CD4-positive, alpha-beta T cell (primary cell): ENCODE results near the gene DPP3. TPM values are rescaled to one million over a fixed set of nuclear protein-coding genes. Genes with fewer than 3 reads are reported as not detected.
"Not testable (repeated sequence)": the region's sequence is repeated elsewhere in the genome, so short reads cannot be mapped to it uniquely, and the experiment has no call there.

Experiments
- ATAC-seq: fragments of 200-7000 bp; cut with Tn5 transposase; one replicate; pipeline ENCODE4 v1.10.0; 2022; ENCODE audit warnings: mild to moderate bottlenecking; ENCODE audit not compliant: poor library complexity
- CTCF ChIA-PET: fragments of 350-600 bp; sonication (Branson Sonifier 250); formaldehyde crosslinking; loops from one replicate; lab custom pipeline; 2021; ENCODE audit warnings: antibody characterized with exemption, inconsistent platforms; lab: Charles Lee
- POLR2A ChIA-PET: fragments of 350-600 bp; sonication (Branson Sonifier 250); formaldehyde crosslinking; loops from one replicate; lab custom pipeline; 2021; ENCODE audit warnings: antibody characterized with exemption, inconsistent platforms; lab: Charles Lee
- DNase-seq, 14 experiments: peaks; one replicate each; pipeline ENCODE4 v3.0.0-alpha.2; 2013 to 2020; ENCODE audit warnings: mixed read lengths in 2 of 14
- H3K27ac ChIP-seq, 2 donors: one replicate each; pipeline versions ENCODE4 v1.5.1 to v1.7.0; 2013; ENCODE audit warnings: low read length in 2 of 2, low read depth in 1 of 2, mild to moderate bottlenecking in 1 of 2
- H3K27me3 ChIP-seq, 2 experiments: 1 replicate in 1 of 2; 2 replicates in 1 of 2; pipeline versions ENCODE4 v1.6.1 to v1.7.0; 2013; ENCODE audit warnings: low read length in 2 of 2, control low read depth in 1 of 2, mild to moderate bottlenecking in 1 of 2, moderate library complexity in 1 of 2; ENCODE audit not compliant: insufficient read depth in 2 of 2, control insufficient read depth in 1 of 2
- H3K36me3 ChIP-seq: one replicate; pipeline ENCODE4 v1.6.1; 2013; ENCODE audit warnings: low read length, control low read depth; ENCODE audit not compliant: insufficient read depth
- H3K4me1 ChIP-seq: one replicate; pipeline ENCODE4 v1.6.1; 2013; ENCODE audit warnings: low read length, control low read depth; ENCODE audit not compliant: insufficient read depth
- H3K4me3 ChIP-seq: one replicate; pipeline ENCODE4 v1.5.1; 2013; ENCODE audit warnings: mild to moderate bottlenecking, low read length, moderate library complexity
- H3K9me3 ChIP-seq, 2 experiments: 1 replicate in 1 of 2; 2 replicates in 1 of 2; pipeline versions ENCODE4 v1.6.1 to v1.7.0; 2013; ENCODE audit warnings: low read length in 2 of 2, mild to moderate bottlenecking in 2 of 2, control low read depth in 1 of 2, moderate library complexity in 1 of 2; ENCODE audit not compliant: control insufficient read depth in 1 of 2, insufficient read depth in 1 of 2
- H3K27ac Mint-ChIP-seq: one replicate; pipeline ENCODE4 v1.8.0; 2020; ENCODE audit warnings: mixed read lengths
- H3K27me3 Mint-ChIP-seq: one replicate; pipeline ENCODE4 v1.8.0; 2021; ENCODE audit warnings: mixed read lengths
- H3K36me3 Mint-ChIP-seq: one replicate; pipeline ENCODE4 v1.8.0; 2021; ENCODE audit warnings: low read depth, mixed read lengths
- H3K4me1 Mint-ChIP-seq: one replicate; pipeline ENCODE4 v1.8.0; 2021; ENCODE audit warnings: low read depth, mixed read lengths
- H3K4me3 Mint-ChIP-seq: one replicate; pipeline ENCODE4 v1.8.0; 2020; ENCODE audit warnings: mild to moderate bottlenecking, mixed read lengths
- H3K9me3 Mint-ChIP-seq: one replicate; pipeline ENCODE4 v1.8.0; 2020; ENCODE audit warnings: mixed read lengths
- intact Hi-C, 2 experiments: fragments of 100-400 bp; cut with DNase I in 1 of 2; cut with micrococcal nuclease in 1 of 2; formaldehyde crosslinking; loops; one replicate each; pipeline versions ENCODE4 v1.15.1 to v1.9.0; 2023 to 2025; cut with DNase I, micrococcal nuclease
- total RNA-seq, 174 experiments: library from RNA in 2 of 174; stranded (reverse) in 2 of 174; gene quantifications; one replicate each; pipeline ENCODE4 v1.2.3 and lab custom pipeline; 2021 to 2026
- TF ChIP-seq, protein P1 (sequence below): fragments of 200-600 bp; IDR thresholded peaks from one replicate; pipeline ENCODE4 v1.8.0; 2022; ENCODE audit warnings: antibody characterized with exemption, mild to moderate bottlenecking

The DPP3 gene
- total RNA-seq, 2 experiments from 2014 or later, result 16.9 to 17.7 TPM

DNA sequence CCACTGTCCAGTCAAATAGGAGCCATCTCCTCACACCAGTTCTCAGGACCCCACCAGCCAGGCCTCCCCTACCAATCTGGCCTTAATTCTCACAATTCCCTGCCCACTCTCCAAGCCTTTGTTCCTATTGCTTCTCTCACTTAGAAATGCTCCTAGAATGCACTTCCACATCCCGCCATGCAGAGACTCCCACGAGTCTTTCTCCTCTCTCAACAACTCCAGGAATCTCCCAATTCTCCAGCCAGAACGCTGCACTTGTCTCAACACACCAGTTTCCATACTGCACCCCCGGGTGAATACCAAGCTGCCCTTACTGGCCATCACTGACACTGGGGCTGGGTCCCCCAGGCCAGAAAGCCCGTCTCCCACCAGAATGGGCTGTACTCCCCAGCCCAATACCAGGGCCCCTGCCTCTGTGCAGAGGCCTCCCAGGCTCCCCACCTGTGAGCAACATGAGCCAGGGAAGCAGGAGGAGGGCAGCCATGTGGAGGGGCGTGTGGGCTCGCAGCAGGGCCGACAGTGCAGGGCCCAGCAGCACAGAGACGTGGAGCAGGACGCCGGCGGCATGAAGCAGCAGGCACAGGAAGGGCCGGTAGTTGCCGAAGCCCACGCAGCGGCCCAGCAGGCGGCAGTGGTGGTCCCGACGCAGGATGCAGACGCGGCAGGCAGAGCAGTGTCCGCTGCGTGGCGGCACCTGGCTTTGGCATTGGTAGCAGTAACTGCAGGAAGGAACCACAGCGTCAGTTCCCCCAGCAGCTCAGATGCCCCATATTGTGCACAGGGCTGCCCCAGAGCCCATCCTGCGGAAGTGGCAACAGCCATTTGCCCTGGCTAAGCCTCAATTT lies 63.3 kb downstream of the DPP3 start:
- no peaks in the 10 kb centered on the region for H3K27me3 ChIP-seq
- H3K9me3 ChIP-seq, result no peaks in the 10 kb centered on the region
- ChIA-PET POLR2A (interaction anchor here (0.6 to 4.8 kb wide), 4 partner anchors 73 to 135 kb away, joined by 3 to 26 read pairs (median 12); partner anchors contain the start of genes RBM14, RBM4 and RBM4B), CTCF (interaction anchor here (0.7 to 1.6 kb wide), 3 partner anchors 37 to 135 kb away, joined by 3 to 9 read pairs (median 3); partner anchors contain the start of gene RBM4B)
- H3K27ac Mint-ChIP-seq, result peak overlapping the region; percentile 66
- peak overlapping the region; percentile 39 to 65 for H3K27ac ChIP-seq
- peak; percentile 32 to 90 (median 56) for DNase-seq
- peak overlapping the region; percentile 50 for H3K4me3 Mint-ChIP-seq
- peaks cover 37% of the 10 kb centered on the region for H3K36me3 Mint-ChIP-seq
- H3K9me3 Mint-ChIP-seq, result no peaks in the 10 kb centered on the region
- H3K4me3 ChIP-seq, result peak overlapping the region; percentile 37
- TF ChIP-seq, protein P1, sequence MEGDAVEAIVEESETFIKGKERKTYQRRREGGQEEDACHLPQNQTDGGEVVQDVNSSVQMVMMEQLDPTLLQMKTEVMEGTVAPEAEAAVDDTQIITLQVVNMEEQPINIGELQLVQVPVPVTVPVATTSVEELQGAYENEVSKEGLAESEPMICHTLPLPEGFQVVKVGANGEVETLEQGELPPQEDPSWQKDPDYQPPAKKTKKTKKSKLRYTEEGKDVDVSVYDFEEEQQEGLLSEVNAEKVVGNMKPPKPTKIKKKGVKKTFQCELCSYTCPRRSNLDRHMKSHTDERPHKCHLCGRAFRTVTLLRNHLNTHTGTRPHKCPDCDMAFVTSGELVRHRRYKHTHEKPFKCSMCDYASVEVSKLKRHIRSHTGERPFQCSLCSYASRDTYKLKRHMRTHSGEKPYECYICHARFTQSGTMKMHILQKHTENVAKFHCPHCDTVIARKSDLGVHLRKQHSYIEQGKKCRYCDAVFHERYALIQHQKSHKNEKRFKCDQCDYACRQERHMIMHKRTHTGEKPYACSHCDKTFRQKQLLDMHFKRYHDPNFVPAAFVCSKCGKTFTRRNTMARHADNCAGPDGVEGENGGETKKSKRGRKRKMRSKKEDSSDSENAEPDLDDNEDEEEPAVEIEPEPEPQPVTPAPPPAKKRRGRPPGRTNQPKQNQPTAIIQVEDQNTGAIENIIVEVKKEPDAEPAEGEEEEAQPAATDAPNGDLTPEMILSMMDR, result peak; percentile 47
- peaks cover 44% of the 10 kb centered on the region for H3K4me1 ChIP-seq
- intact Hi-C loops, result loop anchor here in 1 of 2 experiments (2.0 kb wide), 1 partner anchor 33 kb away; the partner anchor contains the start of gene BBS1
- no peaks in the 10 kb centered on the region for H3K27me3 Mint-ChIP-seq
- peaks cover 39% of the 10 kb centered on the region for H3K4me1 Mint-ChIP-seq
- H3K36me3 ChIP-seq, result peaks cover 36% of the 10 kb centered on the region
- peak; percentile 64 for ATAC-seq

DNA sequence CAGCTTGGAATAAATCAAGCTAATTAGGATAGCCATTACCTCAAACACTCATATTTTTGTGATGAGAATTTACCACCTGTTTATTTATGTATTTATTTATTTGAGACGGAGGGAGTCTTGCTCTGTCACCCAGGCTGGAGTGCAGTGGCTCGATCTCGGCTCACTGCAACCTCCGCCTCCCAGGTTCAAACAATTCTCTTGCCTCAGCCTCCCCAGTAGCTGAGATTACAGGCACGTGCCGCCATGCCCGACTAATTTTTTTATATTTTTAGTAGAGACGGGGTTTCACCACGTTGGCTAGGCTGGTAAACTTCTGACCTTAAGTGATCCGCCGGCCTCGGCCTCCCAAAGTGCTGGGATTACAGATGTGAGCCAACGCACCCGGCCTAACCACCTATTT lies 64.7 kb downstream of the DPP3 start:
- peaks cover 44% of the 10 kb centered on the region for H3K4me1 ChIP-seq
- H3K9me3 ChIP-seq, H3K9me3 Mint-ChIP-seq, DNase-seq, H3K27me3 ChIP-seq, intact Hi-C loops, ATAC-seq, H3K27me3 Mint-ChIP-seq: not testable (repeated sequence)
- POLR2A ChIA-PET, result interaction anchor here (0.9 to 4.8 kb wide), 11 partner anchors 12 to 133 kb away, joined by 3 to 26 read pairs (median 8); partner anchors contain the start of genes BBS1, DPP3, PELI3 and RBM14
- Mint-ChIP-seq H3K36me3 (peaks cover 32% of the 10 kb centered on the region), H3K4me1 (peaks cover 39% of the 10 kb centered on the region), H3K27ac (peak overlapping the region; percentile 66), H3K4me3 (peak overlapping the region; percentile 87)
- H3K4me3 ChIP-seq, result peak overlapping the region; percentile 76
- H3K27ac ChIP-seq, result peak overlapping the region in 1 of 2 donors; percentile 40
- H3K36me3 ChIP-seq, result peaks cover 21% of the 10 kb centered on the region
- CTCF ChIA-PET, result interaction anchor here (1.6 to 1.9 kb wide), 2 partner anchors 133 kb away, joined by 9 to 12 read pairs; partner anchors contain the start of gene RBM4B

DNA sequence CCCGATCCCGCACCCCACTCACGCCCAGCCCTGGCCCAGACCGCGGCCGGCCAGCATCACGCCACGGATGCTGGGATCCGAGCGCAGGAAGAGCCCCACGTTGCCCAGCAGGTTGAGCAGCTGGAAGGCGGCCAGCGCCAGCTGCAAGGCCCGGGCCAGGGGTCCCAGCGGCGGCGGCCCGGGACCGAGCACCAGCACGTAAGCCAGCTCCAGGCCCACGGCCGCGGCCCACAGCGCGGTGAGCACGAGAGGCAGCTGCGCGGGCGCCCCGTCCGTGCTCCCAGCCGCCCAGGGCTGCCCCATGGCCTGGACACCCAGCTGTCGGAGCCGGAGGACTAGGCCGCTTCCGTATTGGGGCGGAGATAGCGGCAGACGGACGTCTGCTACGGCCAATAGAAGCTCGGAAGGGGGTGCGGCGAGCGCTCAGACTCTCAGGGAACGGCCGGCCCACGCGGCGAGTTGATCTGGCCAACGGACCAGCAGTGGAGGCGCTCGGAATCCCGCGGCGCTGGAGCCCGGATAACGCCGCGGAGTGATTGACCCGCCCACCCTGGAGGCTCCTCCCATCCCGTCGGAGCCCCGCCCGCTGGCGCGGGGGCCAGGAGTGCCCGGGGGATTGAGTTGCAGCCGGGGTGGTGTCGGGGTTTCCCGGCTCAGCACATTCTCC lies 65.6 kb downstream of the DPP3 start, which contains the start of gene ZDHHC24:
Gene ZDHHC24 (minus strand): TSS at position 348 of the 667 bp plus-strand sequence. CDS start 45 bp downstream, at position 303.
- Histone ChIP-seq H3K27ac (peak within 1 kb of the TSS; percentile 69 to 70), H3K4me3 (peak within 1 kb of the TSS; percentile 76), H3K9me3 (no peaks in the 10 kb centered on the region), H3K36me3 (peaks cover 18% of the 10 kb centered on the region), H3K4me1 (peaks cover 44% of the 10 kb centered on the region), H3K27me3 (no peaks in the 10 kb centered on the region)
- H3K36me3 Mint-ChIP-seq, result peaks cover 28% of the 10 kb centered on the region
- no peaks in the 10 kb centered on the region for H3K27me3 Mint-ChIP-seq
- peak within 1 kb of the TSS; percentile 90 for H3K4me3 Mint-ChIP-seq
- ATAC-seq (peak; percentile 82), DNase-seq (peak; percentile 59 to 92 (median 73))
- no peaks in the 10 kb centered on the region for H3K9me3 Mint-ChIP-seq
- ChIA-PET POLR2A (interaction anchor here (0.9 to 4.8 kb wide), 18 partner anchors 13 to 694 kb away, joined by 3 to 26 read pairs (median 6); partner anchors contain the start of genes BBS1, CTSF, DPP3 and MRPL11), CTCF (interaction anchor here (1.7 to 1.9 kb wide), 2 partner anchors 107 to 133 kb away, joined by 6 to 12 read pairs; partner anchors contain the start of genes MRPL11 and RBM4B)
- TF ChIP-seq, protein P1, result no peak
- intact Hi-C loops, result loop anchor here (2.0 kb wide), 2 partner anchors 65 to 79 kb away; partner anchors contain the start of genes DPP3 (in 1 of the 2) and PELI3 (in 1 of the 2)
- peaks cover 39% of the 10 kb centered on the region for H3K4me1 Mint-ChIP-seq
- peak within 1 kb of the TSS; percentile 75 for H3K27ac Mint-ChIP-seq
